K562 (cell line): ENCODE measurements around the gene C10orf95. TPM values are rescaled to one million over a fixed set of nuclear protein-coding genes. Genes with fewer than 3 reads are reported as not detected.

ENCODE experiments used
- ATAC-seq: fragments of 200-7000 bp; cut with Tn5 transposase; 3 replicates; pipeline ENCODE4 v1.9.1; 2020; ENCODE audit warnings: moderate library complexity
- BruUV-seq: library from RNA; stranded (reverse); fragments of 400-500 nt; replicated peaks from 2 replicates; lab custom pipeline; 2021; lab: Mats Ljungman, UMichigan
- CTCF ChIA-PET: fragments of 300-600 bp; formaldehyde crosslinking; extraction: SDS; loops from one replicate; lab custom pipeline; 2021; ENCODE audit warnings: low intra/inter-chr PET ratio; lab: Yijun Ruan, JAX
- POLR2A ChIA-PET: fragments of 300-600, 350-650 bp; sonication (Branson Sonifier 250); formaldehyde crosslinking; extraction: SDS; loops from one replicate; lab custom pipeline; 2021; ENCODE audit warnings: antibody characterized with exemption, inconsistent platforms; lab: Yijun Ruan, JAX
- DNase-seq, 4 experiments: peaks; one replicate each; pipeline versions ENCODE4 v3.0.0 to v3.0.0-alpha.2; 2011 to 2018; ENCODE audit warnings: low spot score in 3 of 4, mixed read lengths in 3 of 4; ENCODE audit errors: extremely low read depth in 1 of 4
- FAIRE-seq: peaks from 2 replicates; lab custom pipeline; 2011; peaks lifted over from hg19 to GRCh38; lab: Jason Lieb, UNC
- H2AFZ ChIP-seq: 2 replicates; pipeline ENCODE4 v1.6.0; 2011; ENCODE audit warnings: low read depth, low read length, control low read depth, inconsistent platforms
- H3K27ac ChIP-seq: fragments of 200-600 bp; 3 replicates; pipeline ENCODE4 v1.8.0; 2011; ENCODE audit warnings: low read depth, mild to moderate bottlenecking, control low read depth, inconsistent platforms, low read length, moderate library complexity, mixed read lengths; ENCODE audit errors: extremely low read depth
- H3K27me3 ChIP-seq, 2 experiments: fragments of 300-600 bp in 1 of 2; 2 replicates in 1 of 2; 3 replicates in 1 of 2; pipeline versions ENCODE4 v1.6.0 to v1.8.0; 2011; ENCODE audit warnings: inconsistent platforms in 2 of 2, low read length in 2 of 2, mild to moderate bottlenecking in 1 of 2, mixed read lengths in 1 of 2, moderate library complexity in 1 of 2; ENCODE audit not compliant: control insufficient read depth in 2 of 2, insufficient read depth in 2 of 2
- H3K36me3 ChIP-seq: fragments of 300-600 bp; 3 replicates; pipeline ENCODE4 v1.8.0; 2011; ENCODE audit warnings: mild to moderate bottlenecking, low read length, inconsistent platforms; ENCODE audit not compliant: control insufficient read depth, insufficient read depth
- H3K4me1 ChIP-seq, 2 experiments: fragments of 200-600 bp in 1 of 2; replicated peaks in 1 of 2; 2 replicates in 1 of 2; 3 replicates in 1 of 2; pipeline versions ENCODE4 v1.5.1 to v1.8.0; 2011; ENCODE audit warnings: inconsistent platforms in 2 of 2, low read length in 2 of 2, mild to moderate bottlenecking in 1 of 2, mixed read lengths in 1 of 2, moderate library complexity in 1 of 2; ENCODE audit not compliant: control insufficient read depth in 2 of 2, insufficient read depth in 2 of 2
- H3K4me2 ChIP-seq: 2 replicates; pipeline ENCODE4 v1.6.1; 2011; ENCODE audit warnings: low read length, control low read depth, inconsistent platforms, mixed read lengths; ENCODE audit not compliant: insufficient read depth
- H3K4me3 ChIP-seq: fragments of 200-600 bp; sonication (generic), shearing (Covaris generic); 2 replicates; pipeline ENCODE4 v1.5.1; 2016; ENCODE audit warnings: control low read depth, inconsistent platforms
- H3K79me2 ChIP-seq: fragments of 200-600 bp; 3 replicates; pipeline ENCODE4 v1.8.0; 2011; ENCODE audit warnings: low read length, inconsistent platforms; ENCODE audit not compliant: control insufficient read depth, insufficient read depth
- H3K9ac ChIP-seq, 2 experiments: 2 replicates each; pipeline versions ENCODE4 v1.6.0 to v1.6.1; 2011; ENCODE audit warnings: low read depth in 2 of 2, low read length in 2 of 2, control low read depth in 1 of 2, inconsistent platforms in 1 of 2, mild to moderate bottlenecking in 1 of 2, mixed read lengths in 1 of 2; ENCODE audit not compliant: insufficient read depth in 1 of 2
- H3K9me1 ChIP-seq: one replicate; pipeline ENCODE4 v1.6.0; 2011; ENCODE audit warnings: inconsistent platforms, mild to moderate bottlenecking, low read length, moderate library complexity; ENCODE audit not compliant: control insufficient read depth, insufficient read depth
- H3K9me3 ChIP-seq: replicated peaks from 2 replicates; pipeline ENCODE4 v1.5.1; 2011; ENCODE audit warnings: low read depth, low read length, inconsistent platforms; ENCODE audit not compliant: control insufficient read depth, insufficient read depth
- H4K20me1 ChIP-seq: replicated peaks from 2 replicates; pipeline ENCODE4 v1.6.1; 2011; ENCODE audit warnings: low read length, inconsistent platforms, mixed read lengths; ENCODE audit not compliant: control insufficient read depth, insufficient read depth
- ARID1B ChIP-seq: fragments of 450-650 bp; IDR thresholded peaks from 2 replicates; pipeline ENCODE4 v1.6.1; 2016; ENCODE audit warnings: antibody characterized with exemption, mild to moderate bottlenecking, inconsistent platforms
- ATF2 ChIP-seq: sonication (generic); formaldehyde crosslinking; IDR thresholded peaks from 2 replicates; pipeline ENCODE4 v1.8.1; 2022; ENCODE audit warnings: missing genetic modification reagents
- CAMTA2 ChIP-seq: fragments of 250-450 bp; sonication (Bioruptor Pico); conservative IDR thresholded peaks from 2 replicates; pipeline ENCODE4 v1.5.1; 2022
- FOS ChIP-seq: IDR thresholded peaks from 3 replicates; pipeline ENCODE4 v1.6.1; 2011; ENCODE audit not compliant: insufficient read length; ENCODE audit errors: extremely low read depth
- GABPB2 ChIP-seq: fragments of 250-450 bp; sonication (Bioruptor Pico); conservative IDR thresholded peaks from 2 replicates; pipeline ENCODE4 v1.5.1; 2021; ENCODE audit warnings: mild to moderate bottlenecking
- MYNN ChIP-seq, 2 experiments: sonication (generic); formaldehyde crosslinking in 1 of 2; IDR thresholded peaks; 2 replicates each; pipeline versions ENCODE4 v1.5.0 to v1.6.1; 2016 to 2020; ENCODE audit warnings: antibody characterized with exemption in 1 of 2, missing genetic modification reagents in 1 of 2
- NCOA6 ChIP-seq: fragments of 450-650 bp; IDR thresholded peaks from 2 replicates; pipeline ENCODE4 v1.6.1; 2017; ENCODE audit warnings: mild to moderate bottlenecking
- NEUROD1 ChIP-seq: fragments of 150-350 bp; IDR thresholded peaks from 2 replicates; pipeline ENCODE4 v1.6.1; 2014; ENCODE audit warnings: borderline replicate concordance, low read length, low read depth; ENCODE audit not compliant: partially characterized antibody
- NRF1 ChIP-seq, 2 experiments: fragments of 450-650 bp; IDR thresholded peaks in 1 of 2; conservative IDR thresholded peaks in 1 of 2; 2 replicates each; pipeline ENCODE4 v1.6.1; 2014; ENCODE audit warnings: mild to moderate bottlenecking in 2 of 2
- RBM14 ChIP-seq: fragments of 200-400 bp; formaldehyde crosslinking; IDR thresholded peaks from 2 replicates; pipeline ENCODE4 v1.6.1; 2018; ENCODE audit warnings: low read depth, mild to moderate bottlenecking, low read length, moderate library complexity, borderline replicate concordance; ENCODE audit not compliant: insufficient read depth
- ZBTB17 ChIP-seq: fragments of 450-650 bp; formaldehyde crosslinking; IDR thresholded peaks from 2 replicates; pipeline ENCODE4 v1.4.0; 2020; ENCODE audit warnings: mild to moderate bottlenecking
- ZNF133 ChIP-seq: fragments of 250-450 bp; sonication (Bioruptor Pico); IDR thresholded peaks from 2 replicates; pipeline ENCODE4 v1.4.0; 2020; ENCODE audit warnings: mild to moderate bottlenecking
- ZNF609 ChIP-seq: sonication (generic); formaldehyde crosslinking; IDR thresholded peaks from 2 replicates; pipeline ENCODE4 v1.8.1; 2023; ENCODE audit warnings: missing genetic modification reagents, mild to moderate bottlenecking, borderline replicate concordance
- WGBS: fragments of 100-300 bp; shearing (Covaris generic); methylation state at CpG from one replicate; pipeline ENCODE4 v1.1.6; 2016; ENCODE audit warnings: low coverage, mixed read lengths; ENCODE audit not compliant: insufficient coverage; ENCODE audit errors: missing lambda C conversion rate; 5-methylcytosine and 5-hydroxymethylcytosine counted together
- in situ Hi-C: fragments of 300-500 bp; cut with MboI; formaldehyde crosslinking; loops from 4 replicates; pipeline ENCODE4 v1.15.0; 2018; ENCODE audit warnings: inconsistent platforms, mixed read lengths
- intact Hi-C: fragments of 100-400 bp; cut with micrococcal nuclease; formaldehyde crosslinking; loops from 2 replicates; pipeline ENCODE4 v1.14.2; 2022
- polyA plus RNA-seq, 8 experiments: library from polyadenylated mRNA; depleted of rRNA in 4 of 8; stranded (reverse) in 5 of 8; unstranded in 3 of 8; fragments of >200 nt; fragmentation: Nextera tagmentation in 2 of 8; fragmentation: Illumina TruSeq in 1 of 8; extraction: Ambion mirVana in 2 of 8; extraction: Trizol in 1 of 8; gene quantifications; 2 replicates each; pipeline versions ENCODE4 v1.2.1 to v1.2.3, GENCODE V29; 2011 to 2014; ENCODE audit warnings: inconsistent platforms in 1 of 8, missing spikeins in 1 of 8
- total RNA-seq, 7 experiments: library from RNA; depleted of rRNA in 6 of 7; stranded (reverse); fragments of >200 nt in 6 of 7; fragmentation: Illumina TruSeq in 2 of 7; extraction: Trizol in 2 of 7; gene quantifications; 2 replicates each; pipeline versions ENCODE4 v1.2.1 to v1.2.3, GENCODE V29; 2011 to 2021; ENCODE audit warnings: low replicate concordance in 1 of 7

The C10orf95 gene
- total and polyA plus RNA-seq, 9 of the 15 experiments (the other 6 are each of a cell fraction or from before 2014, with no cell fraction given), result 0.03 to 0.41 (median 0.17) TPM; not detected in 1

GRCh38 chr10:102419269-102420180 lies 31.8 kb downstream of the C10orf95 start:
- H3K4me3 ChIP-seq, result peak overlapping the region; percentile 93
- peaks cover 12 to 60% of the 10 kb centered on the region in 2 experiments; a peak in 4 of 5 replicates for H3K4me1 ChIP-seq
- H3K9me3 ChIP-seq, result no peaks in the 10 kb centered on the region
- peaks cover 17% of the 10 kb centered on the region; the same call in 2 of the 3 replicates for H3K36me3 ChIP-seq
- DNase-seq, result peak; percentile 82 to 87 (median 82)
- intact Hi-C loops (loop anchor here (5.0 kb wide), 1 partner anchor 43 kb away; no protein-coding TSS in a partner anchor), in situ Hi-C loops (no loop called here)
- peak overlapping the region; percentile 65 to 96; a peak in 3 of 4 replicates for H3K9ac ChIP-seq
- ChIA-PET CTCF (no interaction called here), POLR2A (interaction anchor here (1.0 to 5.3 kb wide), 6 partner anchors 14 to 63 kb away, joined by 3 to 34 read pairs (median 6); partner anchors contain the start of gene C10orf95)
- peaks cover 25% of the 10 kb centered on the region for H3K79me2 ChIP-seq
- H3K27ac ChIP-seq, result peak overlapping the region; percentile 80
- WGBS, result 0% methylated on average over 16 of the region's 54 CpGs
- BruUV-seq, result no TSS peak
- no peaks in the 10 kb centered on the region for H4K20me1 ChIP-seq
- ATAC-seq, result no peak
- H3K27me3 ChIP-seq, result no peaks in the 10 kb centered on the region
- H3K4me2 ChIP-seq, result peak overlapping the region; percentile 74
- H2AFZ ChIP-seq, result peak overlapping the region; percentile 87
- no peaks in the 10 kb centered on the region for H3K9me1 ChIP-seq
- FAIRE-seq, result no peak
- TF ChIP-seq NCOA6, result no peak
- no peak for TF ChIP-seq FOS
- no peak for TF ChIP-seq GABPB2
- no peak for TF ChIP-seq ARID1B
- no peak for TF ChIP-seq CAMTA2
- peak; percentile 17; the same call in 1 of the 2 replicates for TF ChIP-seq ZBTB17 (CRISPR knock-in tag)
- TF ChIP-seq NRF1 (conservative IDR thresholded peaks at IDR 0.05 in 1 of 2, IDR thresholded peaks at IDR 0.05 in 1 of 2), result peak; percentile 94 to 95
- no peak for TF ChIP-seq ZNF609 (CRISPR knock-in tag)
- no peak for TF ChIP-seq RBM14
- no peak for TF ChIP-seq ATF2 (CRISPR knock-in tag)
- no peak for TF ChIP-seq MYNN (IDR thresholded peaks at IDR 0.05)
- TF ChIP-seq MYNN (CRISPR knock-in tag; IDR thresholded peaks at IDR 0.05), result no peak
- no peak for TF ChIP-seq NEUROD1
- no peak for TF ChIP-seq ZNF133 (CRISPR knock-in tag)
